22Rv1 (cell line): ENCODE data around the gene DGKD.
"Not testable (repeated sequence)": the region's sequence is repeated elsewhere in the genome, so short reads cannot be mapped to it uniquely, and the experiment has no call there.

Experiments
- H3K27ac ChIP-seq: fragments of 450-650 bp; 2 replicates; pipeline ENCODE4 v1.5.1; 2017
- ZFX ChIP-seq: fragments of 450-650 bp; IDR thresholded peaks from 2 replicates; pipeline ENCODE4 v1.6.1; 2017; ENCODE audit warnings: antibody characterized with exemption, borderline replicate concordance
- TF ChIP-seq, protein P1 (sequence below): fragments of 450-650 bp; IDR thresholded peaks from 2 replicates; pipeline ENCODE4 v1.5.1; 2017; ENCODE audit warnings: mild to moderate bottlenecking

The DGKD gene

DNA sequence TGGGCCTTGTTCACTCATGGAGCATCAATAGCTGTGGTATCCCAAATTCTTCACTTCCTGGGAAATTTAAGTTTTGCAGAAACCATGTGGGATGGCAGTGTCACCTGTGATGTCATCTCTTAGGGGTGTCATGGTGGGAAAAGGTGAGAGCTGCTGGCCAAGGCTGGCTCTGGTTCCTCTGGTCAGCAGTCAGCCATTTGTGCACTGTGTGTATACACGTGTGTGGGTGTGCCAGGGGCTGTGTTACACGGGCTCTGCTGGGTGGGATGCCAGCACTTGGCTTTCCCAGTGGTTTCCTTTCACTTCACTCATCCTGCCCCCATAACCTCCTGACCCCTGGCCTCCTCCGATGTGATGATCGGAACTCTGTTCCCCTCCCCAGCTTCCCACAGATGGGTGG lies 25.4 kb upstream of the DGKD start:
- H3K27ac ChIP-seq, result no peak overlapping the region
- TF ChIP-seq, protein P1, sequence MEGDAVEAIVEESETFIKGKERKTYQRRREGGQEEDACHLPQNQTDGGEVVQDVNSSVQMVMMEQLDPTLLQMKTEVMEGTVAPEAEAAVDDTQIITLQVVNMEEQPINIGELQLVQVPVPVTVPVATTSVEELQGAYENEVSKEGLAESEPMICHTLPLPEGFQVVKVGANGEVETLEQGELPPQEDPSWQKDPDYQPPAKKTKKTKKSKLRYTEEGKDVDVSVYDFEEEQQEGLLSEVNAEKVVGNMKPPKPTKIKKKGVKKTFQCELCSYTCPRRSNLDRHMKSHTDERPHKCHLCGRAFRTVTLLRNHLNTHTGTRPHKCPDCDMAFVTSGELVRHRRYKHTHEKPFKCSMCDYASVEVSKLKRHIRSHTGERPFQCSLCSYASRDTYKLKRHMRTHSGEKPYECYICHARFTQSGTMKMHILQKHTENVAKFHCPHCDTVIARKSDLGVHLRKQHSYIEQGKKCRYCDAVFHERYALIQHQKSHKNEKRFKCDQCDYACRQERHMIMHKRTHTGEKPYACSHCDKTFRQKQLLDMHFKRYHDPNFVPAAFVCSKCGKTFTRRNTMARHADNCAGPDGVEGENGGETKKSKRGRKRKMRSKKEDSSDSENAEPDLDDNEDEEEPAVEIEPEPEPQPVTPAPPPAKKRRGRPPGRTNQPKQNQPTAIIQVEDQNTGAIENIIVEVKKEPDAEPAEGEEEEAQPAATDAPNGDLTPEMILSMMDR, result no peak
- no peak for TF ChIP-seq ZFX

DNA sequence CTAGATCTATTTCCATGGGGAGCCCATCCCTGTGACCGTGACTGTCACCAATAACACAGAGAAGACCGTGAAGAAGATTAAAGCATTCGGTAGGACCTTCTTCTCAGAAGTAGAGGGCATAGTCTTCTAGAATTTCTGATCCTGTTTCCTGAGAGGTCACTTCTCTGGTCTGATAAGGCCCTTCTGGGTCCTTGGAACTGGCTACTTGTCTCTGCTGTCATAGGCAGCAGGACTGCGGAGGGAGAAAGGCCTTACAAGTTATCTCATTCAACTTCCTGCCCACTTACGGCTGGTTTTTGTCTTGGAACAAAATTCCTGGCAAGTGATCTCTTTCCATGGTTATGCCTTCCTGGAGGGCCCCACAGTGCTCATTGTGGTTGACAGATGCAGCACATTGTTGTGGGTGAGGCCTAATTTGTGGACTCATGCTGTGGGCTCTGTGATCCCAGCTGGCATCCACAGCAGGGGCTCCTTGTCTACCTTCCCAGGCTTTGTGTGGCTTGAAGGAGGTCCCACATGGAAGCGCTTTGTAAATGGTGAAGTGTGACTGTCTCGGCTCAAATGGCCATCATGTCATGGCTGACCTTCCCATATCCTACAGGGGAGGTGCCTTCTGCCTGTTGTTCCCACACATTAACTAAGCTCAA lies 24.7 kb upstream of the DGKD start:
- H3K27ac ChIP-seq, result no peak overlapping the region
- TF ChIP-seq, protein P1, result no peak
- no peak for TF ChIP-seq ZFX

DNA sequence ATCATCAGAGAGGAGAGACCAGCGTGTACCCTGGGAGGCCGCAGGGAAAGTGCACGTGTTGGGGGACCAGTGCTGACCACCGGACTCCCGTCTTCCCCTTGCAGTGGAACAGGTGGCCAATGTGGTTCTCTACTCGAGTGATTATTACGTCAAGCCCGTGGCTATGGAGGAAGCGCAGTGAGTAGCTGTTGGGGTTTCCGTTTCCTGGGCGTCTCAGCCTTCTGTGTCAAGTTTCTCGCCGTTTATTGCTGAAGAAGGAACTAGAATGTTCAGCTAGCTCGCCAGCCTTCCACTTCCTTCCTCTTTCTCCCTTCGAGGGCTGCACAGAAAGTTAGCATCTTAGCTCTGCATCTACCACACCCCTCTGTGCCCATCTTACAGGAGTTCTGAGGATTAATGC lies 22.8 kb upstream of the DGKD start:
- TF ChIP-seq, protein P1, result no peak
- no peak for TF ChIP-seq ZFX
- no peak overlapping the region for H3K27ac ChIP-seq

DNA sequence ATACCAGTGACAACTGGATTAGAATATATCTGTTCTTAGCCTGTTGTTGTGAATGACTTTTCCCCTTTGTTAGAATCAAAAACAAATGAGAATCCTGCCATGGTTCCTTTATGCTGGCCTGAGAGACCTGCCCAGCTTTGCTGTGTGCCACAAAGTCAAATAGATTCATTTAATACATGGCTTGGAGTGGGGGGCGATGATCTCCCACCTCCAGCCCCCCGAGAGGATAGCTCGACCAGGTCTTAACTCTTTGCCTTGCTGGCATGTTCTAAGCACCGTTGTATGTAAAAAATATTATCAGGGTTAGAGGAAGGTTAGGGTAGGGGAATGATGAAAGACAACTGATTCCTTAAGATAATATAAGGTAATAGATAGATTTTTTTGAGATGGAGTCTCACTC lies 22.2 kb upstream of the DGKD start:
- no peak for TF ChIP-seq ZFX
- TF ChIP-seq, protein P1, result no peak
- no peak overlapping the region for H3K27ac ChIP-seq

DNA sequence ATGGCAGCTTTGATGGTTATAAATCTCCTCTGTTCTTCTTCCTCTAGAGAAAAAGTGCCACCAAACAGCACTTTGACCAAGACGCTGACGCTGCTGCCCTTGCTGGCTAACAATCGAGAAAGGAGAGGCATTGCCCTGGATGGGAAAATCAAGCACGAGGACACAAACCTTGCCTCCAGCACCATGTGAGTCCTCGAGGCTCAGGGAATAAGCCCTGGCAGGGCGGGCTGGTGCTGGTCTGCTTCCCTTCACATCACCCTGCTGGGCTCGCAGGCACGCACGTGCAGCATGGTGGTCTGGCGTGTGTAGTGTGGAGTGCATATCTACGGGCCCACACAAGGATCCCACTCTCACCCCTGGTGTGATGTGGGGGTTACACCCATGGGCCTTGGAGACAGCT lies 19.4 kb upstream of the DGKD start:
- H3K27ac ChIP-seq, result no peak overlapping the region
- TF ChIP-seq, protein P1, result no peak
- no peak for TF ChIP-seq ZFX

DNA sequence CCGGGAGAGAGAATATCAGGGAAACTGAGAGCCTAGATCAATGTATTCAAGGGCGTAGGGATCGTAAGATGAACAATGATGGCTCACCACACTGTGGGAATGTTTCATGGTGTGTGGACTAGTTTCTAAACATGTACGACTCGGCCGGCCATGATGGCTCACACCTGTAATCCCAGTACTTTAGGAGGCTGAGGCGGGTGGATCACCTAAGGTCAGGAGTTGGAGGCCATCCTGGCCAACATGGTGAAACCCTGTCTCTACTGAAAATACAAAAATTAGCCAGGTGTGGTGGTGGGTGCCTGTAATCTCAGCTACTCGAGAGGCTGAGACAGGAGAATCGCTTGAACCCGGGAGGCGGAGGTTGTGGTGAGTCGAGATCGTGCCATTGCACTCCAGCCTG lies 18.2 kb upstream of the DGKD start:
- not testable (repeated sequence) for H3K27ac ChIP-seq

DNA sequence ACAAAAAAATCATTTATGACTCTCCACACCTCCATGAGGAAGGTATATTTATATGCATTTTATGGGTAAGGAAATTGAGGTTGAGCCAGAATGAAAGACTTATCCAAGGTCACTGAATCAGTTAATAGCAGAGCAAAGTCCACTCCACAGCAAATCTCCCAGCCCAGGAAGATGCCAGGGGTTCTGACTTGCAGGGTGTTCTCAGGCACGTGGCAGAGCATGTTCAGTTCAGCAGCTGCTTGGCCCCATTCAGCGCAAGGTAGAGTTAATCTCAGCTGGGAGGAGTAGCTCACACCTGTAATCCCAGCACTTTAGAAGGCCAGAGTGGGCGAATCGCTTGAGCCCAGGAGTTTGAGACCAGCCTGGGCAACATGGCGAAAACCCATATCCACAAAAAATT lies 17.8 kb upstream of the DGKD start:
- H3K27ac ChIP-seq, result no peak overlapping the region
- TF ChIP-seq, protein P1, result no peak

DNA sequence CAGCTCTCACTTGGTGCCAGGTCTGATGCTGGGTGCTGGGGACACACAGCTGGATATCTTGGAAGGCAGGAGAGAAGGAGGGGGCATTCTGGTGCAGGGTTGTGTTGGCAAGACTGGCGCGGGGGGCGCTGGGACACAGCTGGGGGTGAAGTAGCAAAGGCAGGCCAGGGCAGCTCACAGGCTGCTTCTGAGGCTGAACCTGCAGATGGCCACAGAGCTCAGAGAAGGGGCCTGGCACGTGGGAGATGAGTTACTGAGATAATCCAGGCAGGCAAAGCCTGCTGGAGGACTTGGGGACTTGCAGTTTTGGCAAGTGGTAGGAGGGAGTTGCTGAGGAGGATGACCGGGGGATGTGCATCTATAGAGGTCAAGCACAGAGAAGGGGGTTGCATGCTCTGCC lies 16.2 kb upstream of the DGKD start:
- TF ChIP-seq, protein P1, result no peak
- TF ChIP-seq ZFX, result no peak
- no peak overlapping the region for H3K27ac ChIP-seq
